Testis (tissue), 3 donors: ENCODE data around the gene PAPPA. TPM values are rescaled to one million over a fixed set of nuclear protein-coding genes. Genes with fewer than 3 reads are reported as not detected.

Experiments used
- DNase-seq: peaks from one replicate; pipeline ENCODE4 v3.0.0-alpha.2; 2019
- H3K27ac ChIP-seq, 2 donors: fragments of 200-600 bp; sonication (generic); one replicate each; pipeline ENCODE4 v1.5.1; 2019
- H3K27me3 ChIP-seq: fragments of 200-600 bp; sonication (generic); one replicate; pipeline ENCODE4 v1.5.1; 2019
- H3K36me3 ChIP-seq: fragments of 200-600 bp; sonication (generic); one replicate; pipeline ENCODE4 v1.5.1; 2017; ENCODE audit warnings: low read depth; ENCODE audit errors: missing control alignments
- H3K4me1 ChIP-seq: fragments of 200-600 bp; sonication (generic); one replicate; pipeline ENCODE4 v1.5.1; 2019
- H3K4me3 ChIP-seq, 2 donors: fragments of 200-600 bp; sonication (generic); one replicate each; pipeline ENCODE4 v1.5.1; 2017 to 2019
- H3K9me3 ChIP-seq: fragments of 200-600 bp; sonication (generic); one replicate; pipeline ENCODE4 v1.5.1; 2017
- POLR2A ChIP-seq: fragments of 450-650 bp; IDR thresholded peaks from one replicate; pipeline ENCODE4 v1.6.1; 2017; ENCODE audit warnings: antibody characterized with exemption, mild to moderate bottlenecking, moderate library complexity
- WGBS, 2 donors: methylation state at CpG; one replicate each; pipeline ENCODE4 v1.1.5; 2018; 5-methylcytosine and 5-hydroxymethylcytosine counted together
- intact Hi-C: fragments of 100-400 bp; cut with DNase I; formaldehyde crosslinking; loops from one replicate; pipeline ENCODE4 v1.15.1; 2023; ENCODE audit warnings: low total_unique reads
- polyA plus RNA-seq: library from polyadenylated mRNA; stranded (reverse); fragments of 350-450 nt; fragmentation: Illumina TruSeq; extraction: RNeasy Lipid Tissue Mini Kit (QIAGEN cat#74804); gene quantifications from one replicate; pipeline ENCODE4 v1.2.3, GENCODE V29; 2014; ENCODE audit warnings: low read depth, low replicate concordance; ENCODE audit not compliant: insufficient read depth
- total RNA-seq, 2 donors: library from RNA; depleted of rRNA; stranded (reverse); fragments of >200 nt; gene quantifications; one replicate each; pipeline ENCODE4 v1.2.3, GENCODE V29; 2016
- TF ChIP-seq, protein P1 (sequence below), 3 experiments: fragments of 450-650 bp in 2 of 3; fragments of 200-600 bp in 1 of 3; sonication (generic) in 1 of 3; IDR thresholded peaks; one replicate each; pipeline ENCODE4 v1.5.1; 2016 to 2019; ENCODE audit warnings: antibody characterized with exemption in 3 of 3, mild to moderate bottlenecking in 2 of 3, moderate library complexity in 1 of 3

Gene PAPPA
- total and polyA plus RNA-seq, 3 donors from 2014 or later: 1.9 to 5.1 (median 4.1) TPM

DNA sequence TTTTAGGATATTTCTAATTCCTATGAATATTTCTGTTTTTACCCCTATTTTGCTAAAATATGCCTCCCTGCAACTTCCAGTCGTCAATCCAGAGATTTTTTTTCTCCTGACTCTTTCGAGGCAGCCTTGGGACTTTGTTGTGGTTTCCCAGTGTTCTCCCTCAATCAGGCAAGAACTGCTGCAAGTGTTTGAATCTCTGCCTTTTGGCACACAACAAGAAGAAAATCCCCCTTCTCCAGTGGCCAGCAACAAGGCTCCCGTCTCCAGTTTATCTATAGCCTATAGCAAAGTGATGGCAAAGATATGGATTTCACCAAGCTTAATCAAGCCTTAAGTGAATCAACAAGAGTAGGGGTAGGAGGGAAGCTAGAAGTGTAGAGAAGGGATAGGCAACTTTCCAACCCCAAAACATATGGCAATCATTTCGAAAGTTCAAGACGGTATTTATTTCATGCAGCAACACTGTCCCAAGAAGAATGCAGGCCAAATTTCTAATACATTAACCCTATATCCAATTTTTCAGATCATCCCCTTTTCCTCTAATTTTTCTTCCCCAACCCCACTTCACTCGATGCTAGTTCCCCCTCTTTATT is 37.7 kb upstream of the PAPPA start:
- H3K9me3 ChIP-seq: no peaks in the 10 kb centered on the region
- intact Hi-C loops: no loop called here
- no peaks in the 10 kb centered on the region for H3K4me1 ChIP-seq
- no peak overlapping the region for H3K4me3 ChIP-seq
- TF ChIP-seq, protein P1, sequence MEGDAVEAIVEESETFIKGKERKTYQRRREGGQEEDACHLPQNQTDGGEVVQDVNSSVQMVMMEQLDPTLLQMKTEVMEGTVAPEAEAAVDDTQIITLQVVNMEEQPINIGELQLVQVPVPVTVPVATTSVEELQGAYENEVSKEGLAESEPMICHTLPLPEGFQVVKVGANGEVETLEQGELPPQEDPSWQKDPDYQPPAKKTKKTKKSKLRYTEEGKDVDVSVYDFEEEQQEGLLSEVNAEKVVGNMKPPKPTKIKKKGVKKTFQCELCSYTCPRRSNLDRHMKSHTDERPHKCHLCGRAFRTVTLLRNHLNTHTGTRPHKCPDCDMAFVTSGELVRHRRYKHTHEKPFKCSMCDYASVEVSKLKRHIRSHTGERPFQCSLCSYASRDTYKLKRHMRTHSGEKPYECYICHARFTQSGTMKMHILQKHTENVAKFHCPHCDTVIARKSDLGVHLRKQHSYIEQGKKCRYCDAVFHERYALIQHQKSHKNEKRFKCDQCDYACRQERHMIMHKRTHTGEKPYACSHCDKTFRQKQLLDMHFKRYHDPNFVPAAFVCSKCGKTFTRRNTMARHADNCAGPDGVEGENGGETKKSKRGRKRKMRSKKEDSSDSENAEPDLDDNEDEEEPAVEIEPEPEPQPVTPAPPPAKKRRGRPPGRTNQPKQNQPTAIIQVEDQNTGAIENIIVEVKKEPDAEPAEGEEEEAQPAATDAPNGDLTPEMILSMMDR (IDR thresholded peaks at IDR 0.05): no peak
- TF ChIP-seq POLR2A: no peak
- 45 to 47% methylated on average over 6 of the region's 6 CpGs for WGBS, 2 donors
- no peaks in the 10 kb centered on the region for H3K27me3 ChIP-seq
- no peak overlapping the region for H3K27ac ChIP-seq
- no peaks in the 10 kb centered on the region for H3K36me3 ChIP-seq
- DNase-seq: no peak

- H3K9me3 ChIP-seq: no peaks in the 10 kb centered on the region
- TF ChIP-seq, protein P1 (IDR thresholded peaks at IDR 0.05): no peak
- no peak for TF ChIP-seq POLR2A
These were observed 37.2 kb upstream of the PAPPA start for GRCh38 chr9:116116393-116116792.

DNA sequence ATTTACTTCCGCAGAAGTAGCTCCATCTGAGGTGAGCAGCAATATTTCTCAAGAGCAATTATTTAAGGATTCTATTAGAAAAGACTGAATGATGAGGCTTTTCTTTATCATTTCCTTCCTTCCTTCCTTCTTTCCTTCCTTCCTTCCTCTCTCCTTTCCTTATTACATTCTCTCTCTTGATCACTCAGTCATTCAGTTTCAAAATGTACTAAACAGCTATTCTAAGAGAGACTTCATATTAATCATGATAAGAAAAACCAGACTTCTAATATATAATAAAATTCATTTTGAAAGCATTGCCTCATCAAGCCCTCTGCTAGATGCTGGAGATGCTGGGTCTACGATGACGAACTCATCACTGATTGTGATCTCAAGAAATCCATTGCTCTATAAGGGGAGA is 30.4 kb upstream of the PAPPA start:
- intact Hi-C loops: no loop called here
- Histone ChIP-seq H3K4me3 (no peak overlapping the region), H3K27ac (no peak overlapping the region), H3K9me3 (no peaks in the 10 kb centered on the region), H3K4me1 (no peaks in the 10 kb centered on the region), H3K27me3 (no peaks in the 10 kb centered on the region), H3K36me3 (no peaks in the 10 kb centered on the region)
- no peak for DNase-seq
- WGBS, 2 donors: 88 to 96% methylated on average over 3 of the region's 3 CpGs
- TF ChIP-seq, protein P1 (IDR thresholded peaks at IDR 0.05): no peak
- TF ChIP-seq POLR2A: no peak

More at GRCh38 chr9:116116393-116116792, 37.2 kb upstream of the PAPPA start:
- H3K27me3 ChIP-seq: no peaks in the 10 kb centered on the region
- H3K36me3 ChIP-seq: no peaks in the 10 kb centered on the region
- no peaks in the 10 kb centered on the region for H3K4me1 ChIP-seq
- no peak overlapping the region for H3K27ac ChIP-seq
- intact Hi-C loops: no loop called here
- no peak overlapping the region for H3K4me3 ChIP-seq
- DNase-seq: no peak

DNA sequence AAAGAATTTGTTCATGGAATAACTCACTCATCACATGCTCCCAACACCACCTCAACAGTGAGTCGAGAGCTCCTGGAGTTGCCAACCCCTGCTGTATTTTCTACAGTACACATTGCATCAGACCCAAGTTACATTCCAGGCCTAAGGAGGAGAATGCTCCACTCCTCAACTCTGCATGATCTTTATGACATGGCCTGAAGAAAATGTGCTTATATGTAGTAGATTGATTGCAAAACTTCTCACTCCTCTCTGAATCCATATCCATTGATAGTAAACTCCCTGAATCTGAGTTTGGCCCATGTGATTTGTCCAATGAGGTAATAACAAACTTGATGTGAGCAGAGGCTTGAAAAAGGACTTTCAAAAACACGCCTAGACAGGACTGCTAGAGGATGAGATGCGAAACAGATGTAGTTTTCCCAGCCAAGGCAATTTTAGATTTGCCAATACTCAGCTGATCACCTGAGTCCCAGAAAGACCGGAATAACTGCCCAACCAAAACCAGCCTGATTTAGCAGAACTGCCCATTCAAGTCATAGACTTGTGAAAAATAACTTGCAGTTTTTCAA is 29.0 kb upstream of the PAPPA start:
- Histone ChIP-seq H3K27me3 (no peaks in the 10 kb centered on the region), H3K4me3 (no peak overlapping the region), H3K27ac (no peak overlapping the region), H3K9me3 (no peaks in the 10 kb centered on the region), H3K36me3 (no peaks in the 10 kb centered on the region), H3K4me1 (no peaks in the 10 kb centered on the region)
- no peak for DNase-seq
- intact Hi-C loops: no loop called here
- 90 to 92% methylated on average over 4 of the region's 4 CpGs for WGBS, 2 donors
- TF ChIP-seq, protein P1 (IDR thresholded peaks at IDR 0.05): no peak
- no peak for TF ChIP-seq POLR2A

GRCh38 chr9:116133163-116133562 is 20.4 kb upstream of the PAPPA start:
- Histone ChIP-seq H3K27ac (no peak overlapping the region), H3K27me3 (no peaks in the 10 kb centered on the region), H3K4me3 (no peak overlapping the region), H3K36me3 (no peaks in the 10 kb centered on the region), H3K4me1 (no peaks in the 10 kb centered on the region), H3K9me3 (no peaks in the 10 kb centered on the region)
- 33 to 40% methylated on average over 2 of the region's 2 CpGs for WGBS, 2 donors
- intact Hi-C loops: no loop called here
- TF ChIP-seq POLR2A: no peak
- TF ChIP-seq, protein P1 (IDR thresholded peaks at IDR 0.05): no peak
- DNase-seq: no peak
